B cell (primary cell): ENCODE results near the gene CACNA2D1. TPM values are rescaled to one million over a fixed set of nuclear protein-coding genes. Genes with fewer than 3 reads are reported as not detected.

Experiments
- ATAC-seq: fragments of 200-7000 bp; cut with Tn5 transposase; one replicate; pipeline ENCODE4 v1.10.0; 2021; ENCODE audit warnings: low read depth, mild to moderate bottlenecking, moderate number of reproducible peaks, moderate library complexity
- CTCF ChIA-PET: fragments of 350-600 bp; sonication (Branson Sonifier 250); formaldehyde crosslinking; loops from one replicate; lab custom pipeline; 2021; ENCODE audit warnings: antibody characterized with exemption, inconsistent platforms; lab: Charles Lee
- POLR2A ChIA-PET: fragments of 350-600 bp; sonication (Branson Sonifier 250); formaldehyde crosslinking; loops from one replicate; lab custom pipeline; 2021; ENCODE audit warnings: antibody characterized with exemption; lab: Charles Lee
- DNase-seq: peaks from one replicate; pipeline ENCODE4 v3.0.0; 2013
- H2AFZ ChIP-seq: 2 replicates; pipeline ENCODE4 v1.6.1; 2012; ENCODE audit warnings: mild to moderate bottlenecking, low read depth, low read length; ENCODE audit not compliant: insufficient read depth, poor library complexity, severe bottlenecking
- H3K27ac ChIP-seq, 2 donors: 1 replicate in 1 of 2; 2 replicates in 1 of 2; pipeline ENCODE4 v1.5.1; 2012 to 2013; ENCODE audit warnings: low read length in 2 of 2, mild to moderate bottlenecking in 2 of 2, moderate library complexity in 1 of 2
- H3K27me3 ChIP-seq, 4 experiments: fragments of 200-600 bp in 1 of 4; sonication (generic) in 1 of 4; replicated peaks in 1 of 4; 1 replicate in 2 of 4; 2 replicates in 2 of 4; pipeline versions ENCODE4 v1.6.1 to v1.7.0; 2013 to 2016; ENCODE audit warnings: low read length in 3 of 4, mild to moderate bottlenecking in 2 of 4, mixed read lengths in 1 of 4, moderate library complexity in 1 of 4; ENCODE audit not compliant: insufficient read depth in 4 of 4, control insufficient read depth in 3 of 4; ENCODE audit errors: control extremely low read depth in 1 of 4
- H3K36me3 ChIP-seq, 2 experiments: replicated peaks in 1 of 2; 1 replicate in 1 of 2; 2 replicates in 1 of 2; pipeline versions ENCODE4 v1.6.1 to v1.7.1; 2013; ENCODE audit warnings: low read length in 1 of 2; ENCODE audit not compliant: insufficient read depth in 2 of 2, control insufficient read depth in 1 of 2; ENCODE audit errors: control extremely low read depth in 1 of 2, extremely low read depth in 1 of 2
- H3K4me1 ChIP-seq, 2 donors: fragments of 200-600 bp in 1 of 2; sonication (generic) in 1 of 2; 1 replicate in 1 of 2; 2 replicates in 1 of 2; pipeline versions ENCODE4 v1.5.1 to v1.6.1; 2013 to 2017; ENCODE audit warnings: low read length in 2 of 2; ENCODE audit not compliant: control insufficient read depth in 2 of 2, insufficient read depth in 2 of 2
- H3K4me2 ChIP-seq: replicated peaks from 2 replicates; pipeline ENCODE3; 2012; ENCODE audit warnings: mild to moderate bottlenecking, low read depth, low read length; ENCODE audit not compliant: poor library complexity, severe bottlenecking
- H3K4me3 ChIP-seq, 5 experiments: fragments of 200-600 bp in 1 of 5; sonication (generic) in 1 of 5; 1 replicate in 3 of 5; 2 replicates in 2 of 5; pipeline versions ENCODE4 v1.5.1 to v1.7.0; 2011 to 2016; ENCODE audit warnings: low read length in 4 of 5, mild to moderate bottlenecking in 4 of 5, low read depth in 2 of 5, control low read depth in 1 of 5, moderate library complexity in 1 of 5; ENCODE audit not compliant: insufficient read depth in 1 of 5; ENCODE audit errors: control extremely low read depth in 1 of 5, extremely low read depth in 1 of 5
- H3K79me2 ChIP-seq: fragments of 200-600 bp; sonication (generic); one replicate; pipeline ENCODE4 v1.6.0; 2016; ENCODE audit warnings: low read length; ENCODE audit not compliant: control insufficient read depth, insufficient read depth
- H3K9ac ChIP-seq: fragments of 200-600 bp; sonication (generic); 2 replicates; pipeline ENCODE4 v1.6.1; 2017; ENCODE audit warnings: mild to moderate bottlenecking, low read length, moderate library complexity
- H3K9me3 ChIP-seq, 3 donors: one replicate each; pipeline versions ENCODE4 v1.6.1 to v1.7.1; 2013; ENCODE audit warnings: low read length in 2 of 3; ENCODE audit not compliant: control insufficient read depth in 2 of 3, insufficient read depth in 1 of 3; ENCODE audit errors: control extremely low read depth in 1 of 3
- H4K20me1 ChIP-seq: 2 replicates; pipeline ENCODE4 v1.6.0; 2012; ENCODE audit warnings: mild to moderate bottlenecking, low read length; ENCODE audit not compliant: insufficient read depth, control insufficient read depth, poor library complexity, severe bottlenecking
- H3K27ac Mint-ChIP-seq: one replicate; pipeline ENCODE4 v1.8.0; 2021; ENCODE audit warnings: mixed read lengths
- H3K27me3 Mint-ChIP-seq: one replicate; pipeline ENCODE4 v1.8.0; 2021; ENCODE audit warnings: mixed read lengths
- H3K4me1 Mint-ChIP-seq: one replicate; pipeline ENCODE4 v1.8.0; 2021; ENCODE audit warnings: mixed read lengths
- H3K4me3 Mint-ChIP-seq: one replicate; pipeline ENCODE4 v1.8.0; 2021; ENCODE audit warnings: mixed read lengths
- H3K9me3 Mint-ChIP-seq: one replicate; pipeline ENCODE4 v1.8.0; 2022; ENCODE audit warnings: mixed read lengths; ENCODE audit not compliant: insufficient read depth
- EZH2 ChIP-seq: IDR thresholded peaks from 2 replicates; pipeline ENCODE4 v1.6.1; 2012; ENCODE audit warnings: borderline replicate concordance, low read depth, mild to moderate bottlenecking, moderate library complexity, low read length; ENCODE audit not compliant: insufficient read depth, poor library complexity, severe bottlenecking
- WGBS: methylation state at CpG from one replicate; pipeline ENCODE4 v1.1.5; 2013; ENCODE audit warnings: missing lambda C conversion rate; ENCODE audit not compliant: insufficient coverage; 5-methylcytosine and 5-hydroxymethylcytosine counted together
- intact Hi-C: fragments of 100-400 bp; cut with micrococcal nuclease; formaldehyde crosslinking; loops from one replicate; pipeline ENCODE4 v1.10.0; 2022
- polyA plus RNA-seq: library from polyadenylated mRNA; depleted of rRNA; stranded (reverse); fragments of >200 nt; gene quantifications from 2 replicates; pipeline ENCODE4 v1.2.3, GENCODE V29; 2012
- total RNA-seq, 2 donors: library from RNA; stranded (reverse); fragments of 120-200 nt in 1 of 2; gene quantifications; 1 replicate in 1 of 2; 2 replicates in 1 of 2; pipeline versions ENCODE4 v1.2.3 to v1.2.4, GENCODE V29; 2013 to 2022
- TF ChIP-seq, protein P1 (sequence below): fragments of 200-600 bp; IDR thresholded peaks from one replicate; pipeline ENCODE4 v1.8.0; 2022; ENCODE audit warnings: antibody characterized with exemption, mild to moderate bottlenecking

CACNA2D1 gene
- total and polyA plus RNA-seq, 2 donors (not counting 1 experiment from before 2014, with no cell fraction given), result not detected

DNA sequence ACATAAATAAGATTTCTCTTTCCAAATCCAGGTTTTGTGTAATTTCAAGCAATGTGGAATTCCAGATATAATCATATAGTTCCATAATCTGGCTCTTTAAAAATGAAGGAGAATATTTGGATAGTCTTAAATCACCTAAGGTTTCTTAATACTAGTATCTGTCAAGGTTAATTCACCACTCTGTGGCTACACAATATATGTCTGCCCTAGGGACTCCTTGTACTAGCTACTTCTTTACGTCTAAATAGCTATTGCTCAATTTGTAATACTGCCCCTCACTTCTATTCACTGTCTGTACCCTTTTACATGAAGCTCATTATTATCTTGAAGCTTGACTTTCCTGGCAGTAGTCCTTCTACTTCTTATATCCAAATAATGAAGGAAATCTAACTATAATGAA lies 47.2 kb downstream of the CACNA2D1 start:
- no peak overlapping the region for H3K27ac Mint-ChIP-seq
- TF ChIP-seq, protein P1, sequence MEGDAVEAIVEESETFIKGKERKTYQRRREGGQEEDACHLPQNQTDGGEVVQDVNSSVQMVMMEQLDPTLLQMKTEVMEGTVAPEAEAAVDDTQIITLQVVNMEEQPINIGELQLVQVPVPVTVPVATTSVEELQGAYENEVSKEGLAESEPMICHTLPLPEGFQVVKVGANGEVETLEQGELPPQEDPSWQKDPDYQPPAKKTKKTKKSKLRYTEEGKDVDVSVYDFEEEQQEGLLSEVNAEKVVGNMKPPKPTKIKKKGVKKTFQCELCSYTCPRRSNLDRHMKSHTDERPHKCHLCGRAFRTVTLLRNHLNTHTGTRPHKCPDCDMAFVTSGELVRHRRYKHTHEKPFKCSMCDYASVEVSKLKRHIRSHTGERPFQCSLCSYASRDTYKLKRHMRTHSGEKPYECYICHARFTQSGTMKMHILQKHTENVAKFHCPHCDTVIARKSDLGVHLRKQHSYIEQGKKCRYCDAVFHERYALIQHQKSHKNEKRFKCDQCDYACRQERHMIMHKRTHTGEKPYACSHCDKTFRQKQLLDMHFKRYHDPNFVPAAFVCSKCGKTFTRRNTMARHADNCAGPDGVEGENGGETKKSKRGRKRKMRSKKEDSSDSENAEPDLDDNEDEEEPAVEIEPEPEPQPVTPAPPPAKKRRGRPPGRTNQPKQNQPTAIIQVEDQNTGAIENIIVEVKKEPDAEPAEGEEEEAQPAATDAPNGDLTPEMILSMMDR, result no peak
- no peak for TF ChIP-seq EZH2
- no peak for ATAC-seq

DNA sequence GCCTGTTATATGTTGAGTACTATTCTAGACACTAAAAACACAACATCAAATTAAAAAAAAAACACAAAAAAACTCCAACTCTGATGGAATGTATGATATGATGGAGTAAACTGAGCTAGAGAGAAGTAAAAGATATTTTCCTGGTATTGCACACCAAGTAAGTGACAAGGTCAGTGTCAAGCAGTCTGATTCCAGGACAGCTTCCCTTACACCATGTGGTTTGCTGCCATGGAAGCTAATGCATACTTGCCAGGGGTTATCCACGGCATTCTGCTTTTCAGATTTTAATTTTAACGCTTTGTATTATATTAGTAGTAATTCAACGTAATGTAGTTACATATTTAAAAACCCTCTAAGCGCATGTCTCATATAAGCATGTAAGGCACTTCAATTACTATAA lies 48.4 kb downstream of the CACNA2D1 start:
- DNase-seq, result no peak
- no peaks in the 10 kb centered on the region for H3K27me3 ChIP-seq
- no peak overlapping the region for H3K4me2 ChIP-seq
- no peak overlapping the region for H3K4me3 ChIP-seq
- ChIA-PET CTCF (no interaction called here), POLR2A (no interaction called here)
- H3K36me3 ChIP-seq, result no peaks in the 10 kb centered on the region
- H3K9me3 ChIP-seq, result peaks cover 0 to 8% (median 0%) of the 10 kb centered on the region in 3 donors
- H3K4me1 ChIP-seq, result no peaks in the 10 kb centered on the region
- no peak for TF ChIP-seq EZH2
- TF ChIP-seq, protein P1, result no peak
- no peak overlapping the region for H3K27ac ChIP-seq
- H3K9ac ChIP-seq, result no peak overlapping the region
- H3K4me3 Mint-ChIP-seq, result no peak overlapping the region
- no peak for ATAC-seq
- no peak overlapping the region for H2AFZ ChIP-seq
- no peak overlapping the region for H3K27ac Mint-ChIP-seq
- H3K27me3 Mint-ChIP-seq, result no peaks in the 10 kb centered on the region
- H4K20me1 ChIP-seq, result no peaks in the 10 kb centered on the region
- no peaks in the 10 kb centered on the region for H3K9me3 Mint-ChIP-seq
- intact Hi-C loops, result no loop called here
- no peaks in the 10 kb centered on the region for H3K79me2 ChIP-seq
- no CpG with 5 or more reads among the region's 4 CpGs for WGBS
- no peaks in the 10 kb centered on the region for H3K4me1 Mint-ChIP-seq

More for the DNA sequence above, 47.2 kb downstream of the CACNA2D1 start:
- H3K27me3 ChIP-seq, result no peaks in the 10 kb centered on the region
- no peaks in the 10 kb centered on the region for H3K79me2 ChIP-seq
- no peaks in the 10 kb centered on the region for H3K4me1 Mint-ChIP-seq
- no peak overlapping the region for H3K27ac ChIP-seq
- intact Hi-C loops, result no loop called here
- no peaks in the 10 kb centered on the region for H3K4me1 ChIP-seq
- 100% methylated on average over 1 of the region's 1 CpG for WGBS
- no peak overlapping the region for H3K9ac ChIP-seq
- ChIA-PET CTCF (no interaction called here), POLR2A (no interaction called here)
- no peaks in the 10 kb centered on the region for H3K36me3 ChIP-seq
- no peaks in the 10 kb centered on the region for H3K9me3 Mint-ChIP-seq
- no peaks in the 10 kb centered on the region for H3K27me3 Mint-ChIP-seq
- no peak for DNase-seq
- H2AFZ ChIP-seq, result no peak overlapping the region
- no peak overlapping the region for H3K4me3 Mint-ChIP-seq
- H3K4me3 ChIP-seq, result no peak overlapping the region
- no peak overlapping the region for H3K4me2 ChIP-seq
- H4K20me1 ChIP-seq, result no peaks in the 10 kb centered on the region
- H3K9me3 ChIP-seq, result peaks cover 0 to 8% (median 0%) of the 10 kb centered on the region in 3 donors
